ENCODE measurements around the gene PRR18.

GRCh38 chr6:166279393-166279679, 28.9 kb downstream of the PRR18 start:
- no peak for TF ChIP-seq NFRKB (IDR thresholded peaks at IDR 0.05)
- no peak for TF ChIP-seq FOXM1 (IDR thresholded peaks at IDR 0.05; ENCODE audit: borderline replicate concordance)
- TF ChIP-seq FOXK2 (IDR thresholded peaks at IDR 0.05): no peak
- TF ChIP-seq PKNOX1 (IDR thresholded peaks at IDR 0.05): no peak
- TF ChIP-seq SP1 (IDR thresholded peaks at IDR 0.05): no peak
- TF ChIP-seq TARDBP (IDR thresholded peaks at IDR 0.05): no peak
- TF ChIP-seq LEF1 (IDR thresholded peaks at IDR 0.05; ENCODE audit: borderline replicate concordance): no peak
- no peak for TF ChIP-seq SUZ12 (IDR thresholded peaks at IDR 0.05)
- TF ChIP-seq HDGF (IDR thresholded peaks at IDR 0.05; ENCODE audit: borderline replicate concordance): no peak
- TF ChIP-seq ZNF384 (IDR thresholded peaks at IDR 0.05): no peak
- TF ChIP-seq BHLHE40 (IDR thresholded peaks at IDR 0.05; ENCODE audit: borderline replicate concordance): no peak
- TF ChIP-seq ARNT (IDR thresholded peaks at IDR 0.05): no peak
- no peak for TF ChIP-seq ELF4 (IDR thresholded peaks at IDR 0.05)
- TF ChIP-seq CTBP1 (IDR thresholded peaks at IDR 0.05; ENCODE audit: borderline replicate concordance): no peak
